GM08714 (cell line): ENCODE measurements around the gene SPACA1.
"Not testable (repeated sequence)": the region's sequence is repeated elsewhere in the genome, so short reads cannot be mapped to it uniquely, and the experiment has no call there.

Experiments used
- H3K4me3 ChIP-seq: fragments of 200-500 bp; sonication (Bioruptor generic); 2 replicates; pipeline ENCODE4 v1.5.1; 2014; ENCODE audit warnings: mild to moderate bottlenecking, low read length, inconsistent platforms
- ZNF274 ChIP-seq: IDR thresholded peaks from 2 replicates; pipeline ENCODE4 v1.6.1; 2012; ENCODE audit warnings: mild to moderate bottlenecking, low read depth, low read length

Gene SPACA1

GRCh38 chr6:88047510-88048150 lies at the start of gene SPACA1:
Gene SPACA1, plus strand, starts transcription at chr6:88047841. Its CDS starts 65 bp downstream, at chr6:88047906.
- TF ChIP-seq ZNF274, result no peak
- peak within 1 kb of the TSS; percentile 16; the same call in 1 of the 2 replicates for H3K4me3 ChIP-seq

- H3K4me3 ChIP-seq, result no peak overlapping the region
- no peak for TF ChIP-seq ZNF274
Observed at GRCh38 chr6:88000713-88001112, 46.9 kb upstream of the SPACA1 start.

- not testable (repeated sequence) for H3K4me3 ChIP-seq
Observed at GRCh38 chr6:88001279-88001678, 46.4 kb upstream of the SPACA1 start.

- TF ChIP-seq ZNF274, result no peak
- no peak overlapping the region for H3K4me3 ChIP-seq
Observed at GRCh38 chr6:88004707-88005106, 42.9 kb upstream of the SPACA1 start.

GRCh38 chr6:88006557-88006956 lies 41.1 kb upstream of the SPACA1 start:
- H3K4me3 ChIP-seq, result no peak overlapping the region
- TF ChIP-seq ZNF274, result no peak

- TF ChIP-seq ZNF274, result no peak
Observed at GRCh38 chr6:88008411-88008810, 39.2 kb upstream of the SPACA1 start.

GRCh38 chr6:88008831-88009231 lies 38.8 kb upstream of the SPACA1 start:
- no peak overlapping the region for H3K4me3 ChIP-seq

More at GRCh38 chr6:88008411-88008810, 39.2 kb upstream of the SPACA1 start:
- no peak overlapping the region for H3K4me3 ChIP-seq

GRCh38 chr6:88013015-88013414 lies 34.6 kb upstream of the SPACA1 start:
- H3K4me3 ChIP-seq, result no peak overlapping the region
- no peak for TF ChIP-seq ZNF274

More at GRCh38 chr6:88008831-88009231, 38.8 kb upstream of the SPACA1 start:
- no peak for TF ChIP-seq ZNF274

GRCh38 chr6:88013554-88013953 lies 34.1 kb upstream of the SPACA1 start:
- TF ChIP-seq ZNF274, result no peak

GRCh38 chr6:88020439-88020838 lies 27.2 kb upstream of the SPACA1 start:
- TF ChIP-seq ZNF274, result no peak
- no peak overlapping the region for H3K4me3 ChIP-seq

More at GRCh38 chr6:88013554-88013953, 34.1 kb upstream of the SPACA1 start:
- H3K4me3 ChIP-seq, result no peak overlapping the region

- no peak overlapping the region for H3K4me3 ChIP-seq
- no peak for TF ChIP-seq ZNF274
Observed at GRCh38 chr6:88024696-88025095, 22.9 kb upstream of the SPACA1 start.

GRCh38 chr6:88031550-88031949 lies 16.1 kb upstream of the SPACA1 start:
- TF ChIP-seq ZNF274, result no peak
- no peak overlapping the region for H3K4me3 ChIP-seq

- no peak for TF ChIP-seq ZNF274
- no peak overlapping the region for H3K4me3 ChIP-seq
Observed at GRCh38 chr6:88044530-88044929, 3.1 kb upstream of the SPACA1 start.

- no peak for TF ChIP-seq ZNF274
- H3K4me3 ChIP-seq, result no peak overlapping the region
Observed at GRCh38 chr6:88045521-88046136, 2.0 kb upstream of the SPACA1 start.

- no peak for TF ChIP-seq ZNF274
- H3K4me3 ChIP-seq, result no peak overlapping the region
Observed at GRCh38 chr6:88048578-88048977, 937 bp downstream of the SPACA1 start.
